HTR-8/SVneo (cell line): ENCODE data around the gene ZNF556.
"Not testable (repeated sequence)": the region's sequence is repeated elsewhere in the genome, so short reads cannot be mapped to it uniquely, and the experiment has no call there.

Experiments
- DNase-seq: peaks from one replicate; pipeline ENCODE4 v3.0.0; 2011; ENCODE audit warnings: low spot score, mixed read lengths; ENCODE audit not compliant: insufficient read length
- FAIRE-seq: peaks from 2 replicates; lab custom pipeline; 2011; peaks lifted over from hg19 to GRCh38; lab: Jason Lieb, UNC

Gene ZNF556

DNA sequence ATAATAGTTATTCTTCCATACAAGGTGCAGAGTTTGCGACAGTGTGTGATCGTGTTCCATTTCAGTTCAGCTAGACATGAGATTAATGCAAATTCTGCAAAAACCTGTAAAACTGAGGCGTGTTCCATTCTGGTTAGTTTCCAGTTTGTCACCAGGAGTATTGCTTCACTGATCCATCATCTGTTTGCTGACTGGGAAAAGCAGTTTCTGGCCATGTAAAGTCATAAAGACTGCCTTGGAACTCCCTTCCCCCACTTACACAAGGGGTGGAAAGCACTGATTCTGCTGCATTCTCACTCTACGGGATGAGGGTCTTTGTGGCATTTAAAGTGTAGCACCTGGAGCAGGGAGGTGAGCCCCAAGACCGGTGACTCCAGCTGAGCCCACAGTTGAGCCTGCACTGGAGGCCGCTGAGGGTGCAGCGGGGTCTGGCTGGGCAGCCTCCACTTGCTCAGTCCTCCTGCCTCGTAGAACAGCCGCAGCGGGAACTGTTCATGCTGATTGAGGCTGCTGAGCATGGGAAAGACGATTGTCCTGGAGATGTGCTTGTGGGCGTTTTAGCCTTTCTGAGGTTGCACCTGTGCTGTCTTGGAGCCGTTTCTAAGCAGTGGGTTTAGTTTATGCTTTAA lies 35.6 kb downstream of the ZNF556 start:
- DNase-seq (no peak), FAIRE-seq (no peak)

GRCh38 chr19:2903326-2903725 lies 36.2 kb downstream of the ZNF556 start:
- FAIRE-seq, DNase-seq: not testable (repeated sequence)

DNA sequence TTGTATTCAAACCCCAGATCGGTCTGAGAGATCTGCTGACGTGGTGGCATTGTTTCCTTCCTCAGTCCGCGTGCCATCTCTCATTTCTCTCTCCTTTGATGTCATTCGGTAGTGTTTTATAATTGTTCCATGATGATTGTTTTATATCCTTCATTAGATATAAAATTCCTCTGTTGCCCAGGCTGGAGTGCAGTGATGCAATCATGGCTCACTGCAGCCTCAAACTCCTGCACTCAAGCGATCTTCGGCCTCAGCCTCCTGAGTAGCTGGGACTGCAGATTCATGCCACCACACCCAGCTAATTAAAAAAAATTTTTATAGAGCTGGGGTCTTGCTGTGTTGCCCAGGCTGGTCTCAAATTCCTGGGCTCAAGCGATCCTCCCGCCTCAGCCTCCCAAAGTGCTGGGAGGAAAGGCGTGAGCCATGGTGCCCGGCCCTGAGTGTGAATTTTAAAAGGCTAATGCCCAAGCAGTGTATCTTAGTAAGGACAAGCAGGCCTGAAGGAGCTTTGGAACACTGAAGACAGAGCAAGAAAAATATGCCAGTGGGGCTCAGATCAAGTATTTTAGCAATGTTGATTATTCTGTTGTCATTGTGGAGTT lies 38.9 kb downstream of the ZNF556 start:
- no peak for FAIRE-seq

GRCh38 chr19:2906631-2907195 lies 39.6 kb downstream of the ZNF556 start:
- DNase-seq: no peak
- FAIRE-seq: no peak

More for the DNA sequence above, 38.9 kb downstream of the ZNF556 start:
- no peak for DNase-seq

- DNase-seq (no peak), FAIRE-seq (no peak)
Measured at GRCh38 chr19:2912306-2912705, 45.2 kb downstream of the ZNF556 start.

GRCh38 chr19:2917275-2918184 lies 50.4 kb downstream of the ZNF556 start:
- DNase-seq (no peak), FAIRE-seq (no peak)

DNA sequence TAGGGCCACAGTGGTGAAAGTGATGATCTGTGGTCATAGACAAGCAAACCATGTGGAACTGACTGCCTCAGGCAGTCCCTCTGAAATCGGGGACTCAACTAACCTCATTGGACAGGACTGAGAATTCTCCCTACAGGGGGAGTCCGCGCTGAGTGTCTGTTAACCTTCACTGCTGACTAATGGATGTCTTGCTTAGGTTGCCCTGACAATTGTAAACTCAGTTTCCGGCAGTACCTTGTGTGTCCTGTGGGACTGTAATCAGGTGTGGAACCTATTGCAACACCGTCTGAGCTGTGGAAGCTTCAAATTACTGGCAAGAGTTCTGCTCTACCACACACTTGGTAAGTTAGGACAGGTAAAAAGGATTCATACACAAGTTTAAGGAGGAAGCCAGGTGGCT lies 55.9 kb downstream of the ZNF556 start:
- FAIRE-seq: peak; percentile 4

GRCh38 chr19:2923510-2923909 lies 56.4 kb downstream of the ZNF556 start:
- FAIRE-seq (no peak), DNase-seq (no peak)

More for the DNA sequence above, 55.9 kb downstream of the ZNF556 start:
- no peak for DNase-seq

- DNase-seq (no peak), FAIRE-seq (no peak)
Measured at GRCh38 chr19:2926341-2927031, 59.4 kb downstream of the ZNF556 start.

DNA sequence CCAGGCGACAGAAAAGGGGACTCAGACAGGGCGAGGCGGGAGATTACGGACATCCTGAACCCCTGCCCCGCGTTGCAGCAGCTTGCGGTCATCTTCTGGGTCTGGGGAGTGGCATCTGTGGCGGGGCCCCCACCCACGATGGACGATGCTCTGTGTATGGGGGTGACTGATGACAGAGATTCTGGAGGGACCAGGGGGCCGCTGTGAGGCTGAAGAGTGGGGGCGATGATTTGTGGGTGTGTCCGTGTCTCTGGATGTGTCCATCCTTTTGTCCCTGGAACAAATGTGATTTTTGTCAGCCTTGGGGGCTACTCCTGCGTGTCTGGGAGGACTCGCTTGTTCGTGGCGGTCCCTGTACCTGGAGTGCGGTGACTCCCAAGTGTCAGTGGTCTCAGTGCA lies 59.9 kb downstream of the ZNF556 start:
- no peak for FAIRE-seq
- DNase-seq: no peak
